ENCODE results near the gene CAPN7.

CAPN7 gene

GRCh38 chr3:15204005-15204404, 2.0 kb upstream of the CAPN7 start:
- no peak for DNase-seq

- no peak for DNase-seq
These were observed 538 bp upstream of the CAPN7 start for GRCh38 chr3:15205482-15205933.

GRCh38 chr3:15206662-15207576, 873 bp downstream of the CAPN7 start:
- peak; percentile 22 to 41 for DNase-seq

GRCh38 chr3:15207836-15208504, 1.9 kb downstream of the CAPN7 start:
- DNase-seq: no peak

GRCh38 chr3:15211937-15212336, 5.9 kb downstream of the CAPN7 start:
- DNase-seq: no peak

- DNase-seq: no peak
These were observed 8.7 kb downstream of the CAPN7 start for GRCh38 chr3:15214758-15215157.

- no peak for DNase-seq
These were observed 9.9 kb downstream of the CAPN7 start for GRCh38 chr3:15215996-15216395.

- no peak for DNase-seq
These were observed 10.5 kb downstream of the CAPN7 start for GRCh38 chr3:15216501-15216900.

GRCh38 chr3:15217011-15217671, 11.1 kb downstream of the CAPN7 start:
- DNase-seq: no peak

- DNase-seq: no peak
These were observed 11.8 kb downstream of the CAPN7 start for GRCh38 chr3:15217841-15218267.

- no peak for DNase-seq
These were observed 12.6 kb downstream of the CAPN7 start for GRCh38 chr3:15218689-15219088.

- DNase-seq: no peak
These were observed 14.0 kb downstream of the CAPN7 start for GRCh38 chr3:15220056-15220455.

GRCh38 chr3:15220661-15221060, 14.6 kb downstream of the CAPN7 start:
- no peak for DNase-seq

GRCh38 chr3:15221574-15222217, 15.7 kb downstream of the CAPN7 start:
- no peak for DNase-seq

GRCh38 chr3:15223685-15224572, 17.9 kb downstream of the CAPN7 start:
- no peak for DNase-seq

- DNase-seq: no peak
These were observed 22.1 kb downstream of the CAPN7 start for GRCh38 chr3:15228147-15228546.

GRCh38 chr3:15229262-15229661, 23.2 kb downstream of the CAPN7 start:
- DNase-seq: no peak

GRCh38 chr3:15241341-15241740, 35.3 kb downstream of the CAPN7 start:
- peak; percentile 45 to 61 for DNase-seq

- DNase-seq: no peak
These were observed 37.9 kb downstream of the CAPN7 start for GRCh38 chr3:15243822-15244482.

- DNase-seq: no peak
These were observed 40.1 kb downstream of the CAPN7 start for GRCh38 chr3:15246186-15246585.

- no peak for DNase-seq
These were observed 47.1 kb downstream of the CAPN7 start for GRCh38 chr3:15253023-15253697.
